LNCaP clone FGC (cell line): Measurements from ENCODE around the gene DYNLT2.

Source experiments
- DNase-seq: peaks from one replicate; pipeline ENCODE4 v3.0.0-alpha.2; 2011; ENCODE audit warnings: low read depth
- H3K4me3 ChIP-seq: 2 replicates; pipeline ENCODE4 v1.5.1; 2011; ENCODE audit warnings: mild to moderate bottlenecking, low read depth, low read length, control low read depth
- TF ChIP-seq, protein P1 (sequence below): IDR thresholded peaks from 2 replicates; pipeline ENCODE4 v1.5.1; 2012; ENCODE audit warnings: mild to moderate bottlenecking; ENCODE audit not compliant: control insufficient read depth, insufficient read depth; ENCODE audit errors: extremely low read depth

Gene DYNLT2

DNA sequence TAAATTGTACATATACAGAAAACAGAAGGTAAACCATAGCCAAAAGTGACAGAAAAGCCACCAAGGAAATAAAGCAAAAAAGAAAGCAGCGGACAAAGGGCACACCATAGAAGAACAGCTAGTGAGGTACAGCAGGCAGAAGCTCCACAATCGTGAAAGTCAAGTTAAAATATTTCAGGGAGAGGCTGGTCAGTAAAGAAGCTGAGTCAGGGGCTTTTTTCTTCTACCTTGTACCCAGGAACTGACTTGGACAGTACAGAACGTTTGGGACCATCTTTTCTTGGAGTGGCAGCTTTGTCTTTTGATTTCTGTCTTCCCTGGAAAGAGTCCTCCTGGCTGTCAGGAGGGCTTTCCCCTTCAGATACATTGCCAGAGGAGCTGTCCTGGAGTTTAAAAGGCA is 41.4 kb downstream of the DYNLT2 start:
- H3K4me3 ChIP-seq, result no peak overlapping the region
- TF ChIP-seq, protein P1, sequence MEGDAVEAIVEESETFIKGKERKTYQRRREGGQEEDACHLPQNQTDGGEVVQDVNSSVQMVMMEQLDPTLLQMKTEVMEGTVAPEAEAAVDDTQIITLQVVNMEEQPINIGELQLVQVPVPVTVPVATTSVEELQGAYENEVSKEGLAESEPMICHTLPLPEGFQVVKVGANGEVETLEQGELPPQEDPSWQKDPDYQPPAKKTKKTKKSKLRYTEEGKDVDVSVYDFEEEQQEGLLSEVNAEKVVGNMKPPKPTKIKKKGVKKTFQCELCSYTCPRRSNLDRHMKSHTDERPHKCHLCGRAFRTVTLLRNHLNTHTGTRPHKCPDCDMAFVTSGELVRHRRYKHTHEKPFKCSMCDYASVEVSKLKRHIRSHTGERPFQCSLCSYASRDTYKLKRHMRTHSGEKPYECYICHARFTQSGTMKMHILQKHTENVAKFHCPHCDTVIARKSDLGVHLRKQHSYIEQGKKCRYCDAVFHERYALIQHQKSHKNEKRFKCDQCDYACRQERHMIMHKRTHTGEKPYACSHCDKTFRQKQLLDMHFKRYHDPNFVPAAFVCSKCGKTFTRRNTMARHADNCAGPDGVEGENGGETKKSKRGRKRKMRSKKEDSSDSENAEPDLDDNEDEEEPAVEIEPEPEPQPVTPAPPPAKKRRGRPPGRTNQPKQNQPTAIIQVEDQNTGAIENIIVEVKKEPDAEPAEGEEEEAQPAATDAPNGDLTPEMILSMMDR, result no peak

DNA sequence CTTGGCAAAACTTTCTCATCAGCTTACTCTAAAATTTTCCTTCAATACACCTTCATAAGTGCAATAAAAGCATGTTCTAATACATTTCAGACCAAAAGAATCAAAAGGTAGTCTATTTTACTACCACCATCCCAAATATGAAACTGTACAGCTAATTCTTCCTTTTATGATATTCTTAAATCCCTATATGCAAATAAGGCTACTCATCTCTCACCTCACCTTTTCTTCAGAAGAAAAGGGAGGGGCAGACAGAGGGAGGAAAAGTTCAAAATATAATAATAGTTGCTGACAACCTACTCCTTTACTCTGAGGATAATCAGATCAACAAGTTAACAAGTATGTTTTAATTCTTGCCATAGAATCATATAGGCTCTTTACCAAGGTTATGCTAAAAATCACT is 42.1 kb downstream of the DYNLT2 start:
- TF ChIP-seq, protein P1, result no peak
- no peak for DNase-seq
- H3K4me3 ChIP-seq, result no peak overlapping the region

More for the DNA sequence above, 41.4 kb downstream of the DYNLT2 start:
- no peak for DNase-seq

DNA sequence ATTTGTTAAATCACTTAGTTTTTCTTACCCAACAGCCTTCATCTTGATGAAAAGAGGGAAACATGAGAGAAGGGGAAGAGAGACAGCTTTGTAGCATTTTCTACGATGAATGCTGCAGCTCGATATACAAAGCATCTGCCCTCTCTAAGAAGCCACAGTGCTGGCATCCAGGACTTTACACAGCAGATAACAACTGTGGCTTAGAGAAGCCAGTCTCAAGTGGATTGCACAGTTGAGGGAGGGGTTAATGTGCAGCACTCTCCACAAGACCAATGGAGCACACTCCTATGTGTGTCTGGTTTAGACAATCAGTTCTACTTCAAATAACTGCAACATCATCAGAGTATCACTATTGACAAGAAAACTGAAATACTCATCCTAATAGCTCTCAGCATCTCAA is 43.6 kb downstream of the DYNLT2 start:
- DNase-seq, result no peak
- TF ChIP-seq, protein P1, result no peak
- no peak overlapping the region for H3K4me3 ChIP-seq

DNA sequence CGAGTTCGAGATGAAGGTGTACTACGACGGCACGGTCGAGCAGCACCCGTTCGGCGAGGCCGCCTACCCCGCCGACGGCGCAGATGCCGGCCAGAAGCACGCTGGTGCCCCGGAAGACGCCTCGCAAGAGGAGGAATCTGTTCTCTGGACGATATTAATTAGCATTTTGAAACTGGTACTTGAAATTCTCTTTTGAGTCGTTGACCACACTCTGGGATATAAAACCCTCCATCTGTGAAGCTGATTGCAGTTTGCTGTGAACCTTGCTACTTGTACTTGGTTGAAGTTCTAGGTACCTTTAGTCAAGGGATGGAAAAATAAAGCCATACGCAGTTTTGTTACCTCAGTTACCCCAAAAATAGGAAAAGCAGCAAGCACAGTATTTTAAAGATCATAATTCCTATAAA is 48.5 kb downstream of the DYNLT2 start:
- TF ChIP-seq, protein P1, result no peak
- DNase-seq, result no peak
- H3K4me3 ChIP-seq, result peak overlapping the region; percentile 89

DNA sequence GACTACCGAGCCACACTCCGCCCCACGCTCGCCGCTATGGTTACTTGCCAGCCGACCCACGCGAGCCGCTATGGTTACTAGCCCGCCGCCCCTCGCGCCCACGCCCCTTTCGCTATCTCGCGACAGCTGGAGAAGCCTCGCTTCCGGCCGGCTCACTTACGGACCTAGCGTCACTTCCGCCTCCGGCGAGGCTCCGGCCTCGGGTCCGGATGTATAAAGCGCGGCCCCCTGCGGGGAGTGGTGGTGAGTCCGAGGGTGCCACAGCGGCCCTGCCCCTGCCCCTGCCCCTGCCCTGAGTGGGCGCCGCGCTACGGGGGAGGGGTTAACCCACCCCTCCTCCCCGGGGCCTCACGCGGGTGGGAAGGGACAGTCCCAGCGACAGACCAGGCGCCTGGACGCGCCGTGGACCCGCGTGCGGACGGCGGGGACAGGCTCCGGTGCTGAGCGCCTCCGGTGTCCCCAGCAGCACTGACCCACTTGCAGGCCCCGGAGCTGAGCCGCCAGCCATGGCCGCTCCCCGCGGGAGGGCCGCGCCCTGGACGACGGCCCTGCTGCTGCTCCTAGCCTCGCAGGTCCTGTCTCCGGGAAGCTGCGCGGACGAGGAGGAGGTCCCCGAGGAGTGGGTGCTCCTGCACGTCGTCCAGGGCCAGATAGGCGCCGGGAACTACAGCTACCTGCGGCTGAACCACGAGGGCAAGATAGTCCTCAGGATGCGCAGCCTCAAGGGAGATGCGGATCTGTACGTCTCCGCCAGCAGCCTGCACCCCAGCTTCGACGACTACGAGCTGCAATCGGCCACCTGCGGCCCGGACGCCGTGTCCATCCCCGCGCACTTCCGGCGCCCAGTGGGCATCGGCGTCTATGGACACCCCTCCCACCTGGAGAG is 49.2 kb downstream of the DYNLT2 start, which contains the start of the genes C6orf120 and WDR27:
TSS of gene C6orf120 (plus strand) at position 173 of the 886 bp plus-strand sequence. CDS start at position 507, 334 bp downstream.
TSS of gene WDR27 (minus strand) at position 76 of the 886 bp plus-strand sequence. CDS start 13,024 bp downstream, outside the sequence.
- TF ChIP-seq, protein P1, result peak; percentile 25; the same call in 1 of the 2 replicates
- H3K4me3 ChIP-seq, result peak within 1 kb of the TSS; percentile 89
- peak; percentile 82 for DNase-seq

DNA sequence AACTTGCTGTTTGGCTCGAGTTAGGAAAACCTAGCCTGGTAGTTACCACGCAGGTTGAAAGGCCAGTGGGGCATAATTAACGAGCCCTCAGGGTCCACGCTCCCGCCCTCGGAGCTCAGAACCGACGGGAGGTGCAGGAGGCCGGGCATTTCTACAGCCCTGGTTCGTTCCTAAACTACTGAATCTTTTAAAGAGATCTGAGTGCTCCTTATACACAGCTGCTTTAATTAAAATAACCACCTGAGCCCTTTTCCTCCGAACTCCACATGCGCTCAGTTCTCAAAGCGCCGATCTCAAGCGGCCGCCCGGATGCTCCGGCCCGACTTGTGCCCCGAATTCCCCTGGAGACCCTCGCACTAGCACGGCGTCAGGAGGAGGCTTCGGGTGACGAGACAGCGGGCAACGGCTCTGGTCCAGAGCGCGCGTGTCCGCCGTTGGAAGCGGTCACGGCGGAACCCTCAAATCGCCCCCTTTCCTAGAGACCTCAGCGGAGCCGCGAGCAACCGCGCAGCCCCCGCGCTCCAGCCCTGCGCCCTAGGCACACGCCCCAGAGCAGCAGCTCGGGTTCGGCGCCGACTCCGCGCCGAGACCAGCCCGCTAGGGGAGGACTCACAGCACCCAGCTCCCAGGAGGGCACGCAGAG is 49.9 kb downstream of the DYNLT2 start:
- DNase-seq, result no peak
- H3K4me3 ChIP-seq, result peak overlapping the region; percentile 89
- TF ChIP-seq, protein P1, result no peak
